ENCODE measurements around the gene SPATA32.

DNA sequence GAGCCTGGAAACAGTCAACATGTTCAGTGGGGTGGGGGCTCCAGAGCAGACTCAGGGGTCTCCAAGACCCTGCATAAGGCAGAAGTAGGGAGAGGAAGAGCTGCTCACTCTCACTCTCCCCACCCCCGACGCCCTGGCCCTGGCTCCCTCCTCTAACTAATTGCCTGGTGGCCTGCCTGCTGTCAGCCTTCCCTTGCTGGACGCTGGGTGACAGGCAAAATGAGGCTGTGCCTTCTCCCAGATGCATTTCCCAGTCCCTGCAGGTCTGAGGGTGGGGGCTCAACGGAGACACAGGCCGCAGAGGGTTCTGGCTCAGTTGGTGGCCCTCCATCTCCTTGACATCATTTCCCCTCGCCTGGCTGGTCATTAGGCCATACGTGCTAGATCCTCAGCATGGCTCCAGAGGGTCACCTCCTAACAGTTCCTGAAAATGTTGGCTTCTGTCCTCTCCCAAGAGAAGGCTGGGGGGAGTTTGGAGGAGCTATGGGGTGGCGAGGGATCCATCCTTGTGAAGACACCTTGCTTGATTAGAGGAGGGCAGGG lies 38.8 kb downstream of the SPATA32 start:
- TF ChIP-seq, protein P1, sequence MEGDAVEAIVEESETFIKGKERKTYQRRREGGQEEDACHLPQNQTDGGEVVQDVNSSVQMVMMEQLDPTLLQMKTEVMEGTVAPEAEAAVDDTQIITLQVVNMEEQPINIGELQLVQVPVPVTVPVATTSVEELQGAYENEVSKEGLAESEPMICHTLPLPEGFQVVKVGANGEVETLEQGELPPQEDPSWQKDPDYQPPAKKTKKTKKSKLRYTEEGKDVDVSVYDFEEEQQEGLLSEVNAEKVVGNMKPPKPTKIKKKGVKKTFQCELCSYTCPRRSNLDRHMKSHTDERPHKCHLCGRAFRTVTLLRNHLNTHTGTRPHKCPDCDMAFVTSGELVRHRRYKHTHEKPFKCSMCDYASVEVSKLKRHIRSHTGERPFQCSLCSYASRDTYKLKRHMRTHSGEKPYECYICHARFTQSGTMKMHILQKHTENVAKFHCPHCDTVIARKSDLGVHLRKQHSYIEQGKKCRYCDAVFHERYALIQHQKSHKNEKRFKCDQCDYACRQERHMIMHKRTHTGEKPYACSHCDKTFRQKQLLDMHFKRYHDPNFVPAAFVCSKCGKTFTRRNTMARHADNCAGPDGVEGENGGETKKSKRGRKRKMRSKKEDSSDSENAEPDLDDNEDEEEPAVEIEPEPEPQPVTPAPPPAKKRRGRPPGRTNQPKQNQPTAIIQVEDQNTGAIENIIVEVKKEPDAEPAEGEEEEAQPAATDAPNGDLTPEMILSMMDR (IDR thresholded peaks at IDR 0.05; ENCODE audit: low read depth, low read length, poor library complexity, severe bottlenecking) = no peak
- TF ChIP-seq EZH2phosphoT487 (IDR thresholded peaks at IDR 0.05; ENCODE audit: borderline replicate concordance, low read length) = no peak

Measured in DOHH2 (cell line).